Glomerular visceral epithelial cell (primary cell): ENCODE results near the gene DEFB123.

Source experiments
- DNase-seq: peaks from one replicate; pipeline ENCODE4 v3.0.0-alpha.2; 2016; ENCODE audit errors: extremely low spot score

DEFB123 gene

DNA sequence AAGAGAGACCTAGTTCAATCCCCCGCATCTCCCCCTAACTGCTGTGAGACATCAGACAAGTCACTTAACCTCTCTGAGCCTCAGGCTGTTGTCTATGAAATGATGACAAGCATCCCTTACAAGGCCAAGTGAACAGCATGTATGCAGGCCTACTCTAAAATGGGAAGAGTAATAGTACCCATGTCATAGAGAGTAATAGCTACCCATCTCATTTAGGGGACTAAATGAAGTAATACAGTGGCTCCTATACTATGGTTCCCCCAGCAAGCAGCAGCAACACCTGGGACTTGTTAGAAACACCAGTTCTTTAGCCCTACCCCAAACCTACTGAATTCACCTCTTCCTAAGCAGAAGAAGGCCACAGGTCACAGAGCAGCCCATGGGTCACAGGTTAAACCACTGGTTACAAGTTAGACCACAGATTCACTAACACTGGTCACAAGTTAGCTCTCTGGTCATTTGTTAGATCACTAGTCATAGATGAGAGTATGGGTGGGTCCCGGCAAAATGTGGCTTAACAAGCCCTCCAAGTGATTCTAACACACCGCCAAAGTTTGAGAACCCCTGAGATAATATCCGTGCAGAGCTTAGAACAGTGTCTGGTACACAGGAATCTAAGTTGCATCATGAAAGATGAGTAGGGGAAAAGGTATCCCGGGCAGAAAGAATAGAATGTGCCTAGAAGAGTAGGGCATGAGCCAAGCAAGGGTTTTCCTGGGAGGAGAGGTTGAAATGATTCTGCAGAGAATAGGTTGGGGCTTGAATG lies 33.1 kb downstream of the DEFB123 start:
- DNase-seq = no peak

DNA sequence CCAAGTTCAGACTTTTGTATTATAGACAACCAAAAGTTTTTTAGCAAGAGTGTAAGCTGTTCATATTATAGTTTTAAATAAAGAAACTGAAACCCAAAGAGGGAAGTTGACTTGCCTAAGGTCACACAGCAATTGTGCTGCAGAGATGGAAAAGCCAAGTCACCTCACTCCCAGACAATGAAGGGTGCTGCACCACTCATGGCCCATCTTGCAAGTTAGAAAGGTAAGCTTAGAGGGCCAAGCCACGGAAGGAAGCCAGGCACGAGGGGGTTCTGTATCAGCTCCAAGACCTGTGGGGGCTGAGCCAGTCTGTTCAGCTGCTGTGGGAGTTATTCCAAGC lies 33.6 kb downstream of the DEFB123 start:
- DNase-seq = no peak

DNA sequence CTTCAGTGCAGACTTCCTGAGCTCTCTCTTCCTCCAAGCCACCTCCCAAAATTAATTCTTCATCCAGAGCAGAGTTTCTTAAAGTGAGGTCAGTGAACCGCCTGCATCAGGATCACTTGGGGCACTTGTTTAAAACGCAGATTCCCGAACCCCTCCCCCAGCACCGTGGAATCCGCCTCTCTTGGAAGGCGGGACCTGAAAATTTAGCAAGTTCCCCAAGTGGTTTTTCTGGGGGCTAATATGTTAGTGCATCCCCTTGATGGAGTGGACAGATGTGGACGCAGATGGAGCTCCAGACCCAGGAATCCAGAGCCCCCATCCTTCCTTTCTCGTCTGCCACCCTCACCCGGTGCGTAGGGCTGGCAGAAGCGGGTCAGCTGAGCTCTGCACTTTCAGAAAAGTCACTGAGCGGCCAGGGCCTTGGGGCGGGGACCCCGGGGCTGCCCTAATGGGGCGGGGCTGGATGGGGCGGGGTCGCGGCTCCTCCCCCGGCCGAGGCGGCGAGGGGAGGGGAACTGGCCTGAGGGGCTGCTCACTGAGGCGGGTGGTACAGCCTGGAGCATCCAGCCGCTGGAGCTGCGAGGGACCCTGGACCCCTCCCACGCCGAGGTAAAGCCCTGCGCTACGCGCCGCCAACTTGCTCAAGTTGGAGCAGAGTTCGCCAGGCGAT lies 34.5 kb downstream of the DEFB123 start, which contains the start of the genes DEFB124 and REM1:
Gene DEFB124, minus strand, starts transcription at position 370 of the 670 bp plus-strand sequence. CDS start 2,114 bp downstream, outside the sequence.
Gene REM1, plus strand, starts transcription at position 531 of the 670 bp plus-strand sequence. CDS start 1,158 bp downstream, outside the sequence.
- no peak for DNase-seq

GRCh38 chr20:31475472-31476293 lies 35.3 kb downstream of the DEFB123 start:
- no peak for DNase-seq

DNA sequence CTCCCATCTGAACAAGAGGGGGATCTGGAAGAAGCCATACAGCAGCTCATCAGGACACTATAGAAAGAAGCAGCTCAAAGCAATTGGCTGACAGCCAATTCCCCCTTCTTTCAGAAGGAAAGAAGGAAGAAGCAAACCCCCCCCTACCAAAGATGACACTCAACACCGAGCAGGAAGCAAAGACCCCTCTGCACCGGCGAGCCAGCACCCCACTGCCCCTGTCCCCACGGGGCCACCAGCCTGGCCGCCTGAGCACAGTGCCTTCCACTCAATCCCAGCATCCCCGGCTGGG lies 35.8 kb downstream of the DEFB123 start:
- DNase-seq = no peak

DNA sequence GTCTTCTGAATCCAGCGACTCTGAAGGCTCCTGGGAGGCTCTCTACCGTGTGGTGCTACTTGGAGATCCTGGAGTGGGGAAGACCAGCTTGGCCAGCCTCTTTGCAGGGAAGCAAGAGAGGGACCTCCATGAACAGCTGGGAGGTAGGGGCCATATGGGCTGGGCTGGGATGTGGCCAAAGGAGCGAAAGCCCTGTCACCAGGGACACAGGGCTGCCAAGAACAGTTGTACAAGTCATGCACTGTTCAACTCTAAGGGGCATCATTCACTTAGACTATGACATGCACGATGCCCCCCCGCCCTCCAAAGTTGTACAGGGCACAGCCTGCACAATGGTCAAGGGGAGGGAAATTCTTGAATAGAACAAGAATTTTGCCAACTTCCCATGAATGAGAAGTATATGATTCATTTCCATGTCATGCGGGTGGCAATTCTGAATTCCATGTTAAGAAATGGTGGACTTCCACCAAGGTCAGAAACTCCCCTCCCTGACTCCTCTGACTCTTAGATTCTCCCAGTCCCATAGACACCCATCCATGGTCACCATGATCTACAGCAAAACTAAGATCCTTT lies 36.3 kb downstream of the DEFB123 start:
- DNase-seq = no peak

DNA sequence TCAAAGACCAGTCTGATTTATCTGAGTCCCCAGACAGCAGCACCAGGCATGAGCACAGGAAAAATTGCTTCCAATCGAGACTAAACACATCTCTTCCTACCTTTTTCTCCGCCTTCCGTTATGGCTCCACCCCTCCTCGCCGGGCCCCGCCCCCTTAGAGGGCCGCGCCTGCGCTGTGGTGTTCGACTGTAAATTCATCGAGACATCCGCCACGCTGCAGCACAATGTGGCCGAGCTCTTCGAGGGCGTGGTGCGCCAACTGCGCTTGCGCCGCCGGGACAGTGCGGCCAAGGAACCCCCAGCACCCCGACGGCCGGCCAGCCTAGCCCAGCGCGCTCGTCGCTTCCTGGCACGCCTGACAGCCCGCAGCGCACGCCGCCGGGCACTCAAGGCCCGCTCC lies 43.6 kb downstream of the DEFB123 start:
- no peak for DNase-seq

GRCh38 chr20:31485450-31486339 lies 45.3 kb downstream of the DEFB123 start:
- DNase-seq = peak; percentile 35

- DNase-seq = no peak
Observed at GRCh38 chr20:31488115-31488514, 47.7 kb downstream of the DEFB123 start.

DNA sequence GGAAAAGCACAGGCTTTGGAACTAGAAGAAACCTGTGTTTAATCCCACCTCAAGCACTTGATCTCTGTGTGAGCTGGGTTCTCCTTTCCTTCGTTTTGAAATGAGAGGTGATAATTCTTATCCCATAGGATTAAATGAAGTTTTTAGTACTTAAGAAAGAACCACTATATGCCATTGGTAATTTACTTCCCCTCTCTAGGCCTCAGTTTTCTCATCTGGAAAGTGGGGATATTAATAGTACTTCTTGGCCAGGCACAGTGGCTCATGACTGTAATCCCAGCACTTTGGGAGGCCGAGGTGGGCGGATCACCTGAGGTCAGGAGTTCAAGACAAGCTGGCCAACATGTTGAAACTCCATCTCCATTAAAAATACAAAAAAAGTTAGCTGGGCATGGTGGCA lies 48.7 kb downstream of the DEFB123 start:
- no peak for DNase-seq

DNA sequence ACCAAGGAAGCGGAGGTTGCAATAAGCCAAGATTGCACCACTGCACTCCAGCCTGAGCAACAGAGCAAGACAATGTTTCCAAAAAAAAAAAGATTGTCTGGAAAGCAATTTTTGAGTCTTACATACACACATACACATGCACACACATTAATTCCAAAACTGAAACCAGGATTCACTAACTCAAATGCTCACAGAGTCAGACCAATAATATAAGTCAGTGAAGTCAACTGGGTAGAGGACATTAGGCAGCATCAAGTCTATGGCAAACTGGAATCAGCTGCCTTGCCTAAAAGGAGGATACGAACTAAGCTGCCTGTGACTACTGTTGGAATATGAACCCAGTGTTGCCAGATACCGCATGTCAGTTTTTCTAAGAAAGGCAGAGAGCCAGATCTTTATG lies 50.3 kb downstream of the DEFB123 start:
- no peak for DNase-seq

- peak; percentile 30 for DNase-seq
Observed at GRCh38 chr20:31494131-31494530, 53.7 kb downstream of the DEFB123 start.

- peak; percentile 37 for DNase-seq
Observed at GRCh38 chr20:31496761-31497295, 56.4 kb downstream of the DEFB123 start.

DNA sequence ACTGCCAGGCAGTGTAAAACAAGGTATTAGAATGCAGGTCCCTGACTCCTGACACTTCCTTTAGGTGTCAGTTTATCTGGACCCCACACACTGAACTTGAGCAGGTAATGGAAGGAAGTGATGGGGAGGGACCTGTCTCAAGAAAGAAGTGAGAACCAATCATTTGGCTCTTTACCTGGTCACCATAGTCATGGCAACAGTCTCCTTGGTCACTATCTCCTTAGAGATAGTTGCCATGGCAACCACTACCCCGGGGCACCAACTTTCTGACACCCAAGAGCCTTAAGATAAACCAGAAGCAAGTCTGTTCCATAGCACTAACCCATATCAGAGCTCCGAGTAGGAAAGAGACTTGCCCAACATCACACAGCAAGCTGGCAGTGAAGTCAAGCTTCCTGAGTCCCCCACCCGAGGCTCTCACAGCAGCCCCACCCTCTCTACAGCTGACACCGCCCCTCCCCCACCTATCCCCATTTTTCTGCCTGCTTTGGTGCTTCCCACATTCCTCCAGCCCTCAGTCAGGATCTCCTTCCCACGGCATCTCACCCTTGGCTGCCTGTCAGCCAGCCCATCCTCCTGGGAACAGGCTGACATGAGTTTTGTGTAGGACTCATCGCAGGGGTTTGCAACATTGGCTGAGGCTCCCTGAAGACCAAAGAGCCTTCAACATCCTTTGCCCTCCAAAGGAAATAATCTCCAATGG lies 57.6 kb downstream of the DEFB123 start:
- no peak for DNase-seq
